Mesenteric fat pad (tissue), 1 donor: Measurements from ENCODE around the gene OR2AJ1. TPM values are rescaled to one million over a fixed set of nuclear protein-coding genes. Genes with fewer than 3 reads are reported as not detected.

ENCODE experiments used
- DNase-seq: peaks from one replicate; pipeline ENCODE4 v3.0.0-alpha.2; 2020; ENCODE audit warnings: low spot score
- long read RNA-seq: library from polyadenylated mRNA; unstranded; transcript quantifications from one replicate; pipeline ENCODE4 v2.0.0, GENCODE V29; 2020
- total RNA-seq: library from RNA; stranded (reverse); fragmentation: NEBNext Ultra II Directional; extraction: Animal tissue kit (Norgen Biotek cat#: 25700); gene quantifications from one replicate; pipeline ENCODE4 v1.2.1, GENCODE V29; 2021
- donor health status: DM: yes; HTN: yes; CAD: no.

The OR2AJ1 gene, protein sequence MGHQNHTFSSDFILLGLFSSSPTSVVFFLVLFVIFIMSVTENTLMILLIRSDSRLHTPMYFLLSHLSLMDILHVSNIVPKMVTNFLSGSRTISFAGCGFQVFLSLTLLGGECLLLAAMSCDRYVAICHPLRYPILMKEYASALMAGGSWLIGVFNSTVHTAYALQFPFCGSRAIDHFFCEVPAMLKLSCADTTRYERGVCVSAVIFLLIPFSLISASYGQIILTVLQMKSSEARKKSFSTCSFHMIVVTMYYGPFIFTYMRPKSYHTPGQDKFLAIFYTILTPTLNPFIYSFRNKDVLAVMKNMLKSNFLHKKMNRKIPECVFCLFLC
- not detected for total RNA-seq
- long read RNA-seq: 0 reads

DNA sequence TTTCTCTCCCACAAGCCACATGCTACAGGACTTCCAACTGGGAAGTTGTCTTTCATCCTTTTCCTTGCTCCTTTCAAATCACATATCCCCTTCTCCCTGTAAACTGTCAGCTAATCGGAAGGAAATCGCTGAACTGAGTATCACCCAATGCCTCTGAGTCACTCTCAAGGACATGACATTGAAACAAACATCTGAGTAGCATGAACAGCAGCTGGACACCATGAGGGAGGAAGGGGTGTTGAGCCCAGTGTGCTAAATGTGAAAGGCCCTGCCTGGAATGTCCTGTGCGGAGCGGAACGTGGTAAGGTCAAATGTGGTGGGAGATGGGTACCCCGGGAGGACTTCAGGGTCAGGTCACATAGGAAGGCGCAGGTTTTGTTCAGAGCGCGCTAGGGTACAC, at the start of gene OR2AJ1:
OR2AJ1 (plus strand) TSS at position 22 of the 400 bp plus-strand sequence. CDS start 8,880 bp downstream, outside the sequence.
- DNase-seq: no peak

DNA sequence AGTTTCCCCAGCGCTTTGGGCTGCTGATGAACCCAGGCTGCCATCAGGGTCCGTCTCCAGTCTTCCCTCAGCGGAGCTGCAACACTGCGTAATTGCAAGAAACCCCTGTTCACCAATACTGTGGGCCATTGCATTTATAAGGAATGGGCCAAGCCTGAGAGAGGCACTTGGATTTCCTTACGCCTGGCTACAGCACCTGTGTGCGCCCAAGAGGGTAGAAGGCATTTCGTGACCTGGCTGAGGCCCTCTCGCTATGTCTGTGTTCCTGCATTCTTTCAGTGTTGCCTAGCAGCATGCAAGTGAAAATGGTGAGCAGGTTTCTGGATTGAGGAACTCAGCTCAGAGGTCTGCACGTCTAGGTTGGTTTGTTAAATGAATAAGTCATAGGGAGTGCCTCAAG, 41.3 kb upstream of the OR2AJ1 start:
- no peak for DNase-seq

DNA sequence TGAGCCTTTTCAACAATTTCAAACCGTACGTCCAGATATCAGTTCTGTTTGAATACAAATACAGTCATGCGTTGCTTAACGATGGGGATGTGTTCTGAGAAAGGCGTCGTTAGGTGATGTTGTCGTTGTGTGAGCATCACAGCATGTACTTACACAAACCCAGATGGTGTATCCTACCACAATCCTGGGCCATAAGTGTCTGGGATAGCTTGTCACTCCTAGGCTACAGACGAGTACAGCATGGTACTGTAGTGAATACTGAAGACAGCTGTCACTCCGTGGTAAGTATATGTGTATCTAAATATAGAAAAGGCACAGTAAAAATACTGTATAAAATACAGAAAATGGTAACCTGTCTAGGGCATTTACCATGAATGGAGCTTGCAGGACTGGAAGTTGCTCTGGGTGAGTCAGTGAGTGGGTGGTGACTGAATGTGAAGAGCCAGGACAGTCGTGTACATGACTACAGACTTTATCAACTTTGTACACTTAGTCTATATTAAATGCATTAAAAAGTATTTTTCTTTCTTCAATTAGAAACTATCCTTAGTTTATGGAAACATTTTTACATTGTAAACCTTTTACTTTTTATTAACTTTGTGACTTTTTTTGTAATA, 39.8 kb upstream of the OR2AJ1 start:
- no peak for DNase-seq

DNA sequence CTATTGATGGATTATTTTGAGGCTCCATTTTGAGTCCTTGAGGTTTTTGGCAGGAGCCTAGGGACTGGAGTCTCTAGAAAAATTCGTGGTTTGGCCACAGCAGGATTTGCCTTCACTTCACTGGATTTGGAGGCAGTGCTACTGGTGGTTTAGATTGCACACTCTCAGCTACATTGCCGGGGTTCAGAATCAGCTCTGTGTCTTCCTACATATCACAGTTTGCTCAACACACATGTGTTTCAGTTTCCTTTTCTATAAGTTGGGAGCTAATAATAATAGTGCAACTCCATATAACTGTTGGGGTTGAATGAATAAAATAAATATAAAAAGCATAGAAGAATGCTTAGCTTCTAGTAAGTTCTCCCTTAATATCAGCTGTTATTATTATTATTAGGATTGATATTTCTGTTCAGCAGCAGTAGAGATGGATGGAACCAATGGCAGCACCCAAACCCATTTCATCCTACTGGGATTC, 29.5 kb upstream of the OR2AJ1 start, which contains the start of gene OR2W3:
OR2W3 (plus strand) TSS at position 425 of the 475 bp plus-strand sequence; CDS start at position 425, 0 bp downstream.
- DNase-seq: no peak

DNA sequence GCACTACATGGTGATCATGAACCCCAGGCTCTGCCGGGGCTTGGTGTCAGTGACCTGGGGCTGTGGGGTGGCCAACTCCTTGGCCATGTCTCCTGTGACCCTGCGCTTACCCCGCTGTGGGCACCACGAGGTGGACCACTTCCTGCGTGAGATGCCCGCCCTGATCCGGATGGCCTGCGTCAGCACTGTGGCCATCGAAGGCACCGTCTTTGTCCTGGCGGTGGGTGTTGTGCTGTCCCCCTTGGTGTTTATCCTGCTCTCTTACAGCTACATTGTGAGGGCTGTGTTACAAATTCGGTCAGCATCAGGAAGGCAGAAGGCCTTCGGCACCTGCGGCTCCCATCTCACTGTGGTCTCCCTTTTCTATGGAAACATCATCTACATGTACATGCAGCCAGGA, 28.7 kb upstream of the OR2AJ1 start:
- DNase-seq: no peak

DNA sequence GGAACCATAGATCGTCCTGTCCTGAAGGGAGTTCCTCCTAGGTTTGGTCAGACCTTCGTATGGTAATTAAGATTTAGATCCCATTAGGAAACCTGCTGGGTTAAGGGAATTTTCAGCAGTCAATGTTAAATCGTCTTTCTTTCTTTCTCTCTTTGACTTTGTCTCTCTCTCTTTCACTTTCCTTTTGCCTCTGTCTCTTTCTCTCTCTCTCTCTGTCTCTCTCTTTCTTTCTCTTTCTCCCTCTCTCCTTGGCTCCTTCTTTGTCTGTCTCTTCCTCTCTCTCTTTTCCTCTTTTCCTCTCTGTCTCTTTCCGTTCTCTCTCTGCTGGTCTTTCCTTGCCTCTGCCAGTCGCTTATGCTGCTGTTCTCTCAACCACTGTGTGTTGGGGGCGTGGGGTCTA, 20.6 kb upstream of the OR2AJ1 start:
- DNase-seq: no peak

DNA sequence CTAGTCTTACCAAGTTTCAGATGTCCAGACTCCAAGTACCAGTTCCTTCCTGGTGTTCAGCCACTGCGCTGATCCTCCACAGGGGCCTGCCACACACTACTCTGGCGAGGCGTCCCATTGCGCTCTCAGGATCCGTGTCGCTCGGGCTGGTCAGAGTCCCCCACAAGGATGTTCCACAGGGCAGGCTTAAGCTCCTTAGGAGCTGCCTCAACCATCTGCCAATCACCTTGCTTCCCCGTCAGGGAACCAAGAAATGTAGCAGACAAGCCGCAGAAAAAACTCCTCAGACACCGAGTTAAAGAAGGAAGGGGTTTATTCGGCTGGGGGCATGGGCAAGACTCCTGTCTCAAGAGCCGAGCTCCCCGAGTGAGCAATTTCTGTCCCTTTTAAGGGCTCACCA, 19.5 kb upstream of the OR2AJ1 start:
- DNase-seq: no peak

DNA sequence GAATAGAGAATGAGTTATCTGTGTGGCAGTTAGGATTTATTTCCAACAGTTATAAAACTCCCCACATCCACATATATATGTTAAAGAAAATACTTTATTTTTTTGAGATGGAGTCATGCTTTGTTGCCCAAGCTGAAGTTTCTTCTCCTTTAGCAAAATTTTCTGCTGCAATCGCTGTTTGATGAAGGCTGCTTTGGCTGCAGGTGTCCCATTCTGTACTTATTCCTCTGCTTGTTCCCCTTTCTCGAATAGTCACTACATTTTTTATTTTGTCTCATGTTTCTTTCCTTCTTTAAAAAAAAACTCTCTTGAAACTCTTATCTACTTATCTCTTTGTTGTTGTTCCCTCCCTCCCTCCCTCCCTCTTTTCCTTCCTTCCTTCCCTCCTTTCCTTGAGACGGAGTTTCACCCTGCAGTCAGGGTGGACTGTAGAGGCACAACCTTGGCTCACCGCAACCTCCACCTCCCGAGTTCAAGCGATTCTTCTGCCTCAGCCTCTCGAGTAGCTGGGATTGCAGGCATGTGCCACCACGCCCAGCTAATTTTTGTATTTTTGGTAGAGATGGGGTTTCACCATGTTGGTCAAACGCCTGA, 18.7 kb upstream of the OR2AJ1 start:
- no peak for DNase-seq

DNA sequence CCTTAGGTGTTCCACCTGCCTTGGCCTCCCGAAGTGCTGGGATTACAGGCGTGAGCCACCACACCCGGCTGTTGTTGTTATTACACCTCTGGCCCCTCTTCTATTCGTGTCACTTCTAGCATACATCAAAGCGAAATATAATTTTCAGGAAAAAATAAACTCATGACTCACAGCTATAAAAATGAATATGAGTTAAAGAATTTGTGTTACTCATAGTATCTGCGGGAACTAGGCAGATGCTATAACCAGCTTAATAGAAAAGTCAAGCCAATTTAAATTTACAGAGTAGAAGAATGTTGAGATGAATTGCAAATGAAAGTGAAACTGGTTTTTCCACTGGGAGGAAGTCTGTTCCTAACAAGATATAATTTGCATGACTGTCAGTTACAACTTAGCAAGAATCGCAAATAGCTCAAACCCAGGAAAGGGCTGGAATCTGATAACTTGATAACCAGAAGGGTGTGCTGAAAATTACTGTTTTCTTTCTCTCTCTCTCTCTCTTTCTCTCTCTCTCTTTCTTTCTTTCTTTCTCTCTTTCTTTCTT, 18.1 kb upstream of the OR2AJ1 start:
- no peak for DNase-seq

DNA sequence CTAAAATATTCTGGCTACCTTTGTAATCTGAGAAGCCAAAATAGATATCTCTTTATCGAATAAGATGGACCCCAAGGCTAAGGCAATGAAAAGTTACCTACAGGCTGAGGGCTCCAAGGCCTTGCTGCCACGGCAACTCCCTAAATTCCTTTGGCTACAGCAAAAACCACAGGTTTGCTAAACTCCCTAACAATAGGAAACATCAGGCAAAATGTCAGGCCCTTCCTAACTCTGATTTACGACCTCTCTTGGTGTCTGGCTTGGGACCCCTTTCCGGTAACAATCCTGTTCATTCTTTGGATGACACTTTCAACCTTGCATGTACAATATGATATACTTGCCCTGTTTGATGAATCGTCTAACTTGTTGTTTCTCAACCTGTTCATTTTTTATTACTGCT, 15.9 kb upstream of the OR2AJ1 start:
- DNase-seq: no peak

DNA sequence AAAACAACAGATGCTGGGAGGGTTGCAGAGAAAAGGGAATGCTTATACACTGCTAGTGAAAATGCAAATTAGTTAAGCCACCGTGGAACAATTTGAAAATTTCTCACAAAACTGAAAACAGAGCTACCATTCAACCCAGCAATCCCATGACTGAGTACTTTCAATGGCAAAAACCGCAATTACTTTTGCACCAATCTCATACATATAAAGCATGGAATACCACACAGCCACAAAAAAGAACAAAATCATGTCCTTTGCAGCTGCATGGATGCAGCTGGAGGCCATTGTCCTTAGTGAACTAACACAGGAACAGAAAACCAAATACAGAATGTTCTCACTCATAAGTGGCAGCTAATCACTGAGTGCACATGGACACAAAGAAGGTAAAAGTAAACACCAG, 10.9 kb upstream of the OR2AJ1 start:
- no peak for DNase-seq

DNA sequence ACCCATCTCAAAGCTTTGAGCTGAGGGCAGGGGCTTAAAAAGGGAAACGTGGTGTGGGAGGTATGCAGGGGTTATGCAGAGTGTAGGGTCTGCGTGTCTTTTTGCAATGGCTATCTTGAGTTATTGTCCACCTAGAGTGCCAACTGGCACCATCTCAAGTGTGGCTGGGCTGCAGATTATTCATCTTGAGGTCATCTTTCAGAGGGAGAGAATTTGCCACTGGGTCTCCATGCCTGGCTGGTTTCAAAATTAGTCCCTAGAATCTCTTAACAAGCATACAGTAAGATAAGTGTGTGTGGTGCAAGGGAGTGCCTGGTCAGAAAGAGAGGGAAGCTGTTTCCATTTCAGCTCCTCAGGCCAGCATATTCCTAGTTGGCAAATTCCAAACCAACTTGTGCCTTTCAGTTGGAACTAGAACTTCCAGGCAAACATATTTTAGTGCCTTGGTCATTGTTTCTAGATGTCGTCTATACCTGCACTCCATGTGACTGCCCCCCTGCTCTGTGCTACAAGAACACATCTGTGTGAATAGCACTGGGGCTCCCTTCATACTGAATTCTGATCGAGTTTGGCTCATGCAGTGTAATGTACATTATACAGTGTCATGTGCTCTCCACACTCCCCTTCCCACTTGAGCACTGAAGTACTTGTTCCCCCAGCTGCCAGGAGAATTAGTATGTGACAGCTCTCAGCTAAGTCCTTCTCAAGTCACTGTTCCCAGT, 9.6 kb upstream of the OR2AJ1 start:
- DNase-seq: no peak

DNA sequence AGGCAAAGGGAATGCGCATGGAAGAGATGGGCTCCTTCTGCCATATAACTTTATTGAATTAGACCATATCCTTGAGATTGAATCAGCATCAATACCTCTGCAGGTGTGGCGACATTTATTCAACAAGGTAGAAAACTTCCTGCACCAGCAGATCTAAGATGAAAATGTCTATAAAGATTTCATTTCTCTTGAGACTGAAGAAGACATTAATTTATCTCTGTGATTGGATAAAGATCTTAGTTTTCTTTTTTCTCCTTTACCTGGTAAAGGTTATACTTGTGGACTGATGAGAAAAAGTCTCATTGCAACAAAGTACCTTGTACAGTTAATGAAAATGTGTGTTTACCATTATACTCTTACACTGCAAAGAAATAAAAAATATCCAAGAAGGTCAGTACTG, 4.7 kb upstream of the OR2AJ1 start, which contains the start of gene OR2T8:
OR2T8 (plus strand) TSS at position 301 of the 400 bp plus-strand sequence. CDS start 766 bp downstream, outside the sequence.
- DNase-seq: no peak

DNA sequence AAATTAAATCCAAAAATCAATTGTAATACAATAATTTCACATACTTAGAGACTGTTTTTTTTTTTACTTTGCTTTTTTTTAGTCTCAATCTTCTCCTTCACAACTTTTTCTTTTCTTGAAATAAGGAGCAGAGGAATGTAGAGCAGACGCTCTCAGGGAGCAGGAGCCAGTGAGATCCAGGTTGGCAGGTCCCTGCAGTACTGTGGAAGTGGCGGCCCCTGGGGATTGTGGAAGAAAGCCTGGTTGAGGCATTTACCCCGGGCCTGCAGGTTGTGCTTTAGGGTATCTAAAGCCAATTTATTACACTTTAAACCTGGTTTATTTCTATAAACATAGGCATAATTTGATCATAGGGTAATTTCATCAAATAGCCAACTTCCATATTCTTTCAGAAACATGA, 748 bp upstream of the OR2AJ1 start:
- DNase-seq: no peak

DNA sequence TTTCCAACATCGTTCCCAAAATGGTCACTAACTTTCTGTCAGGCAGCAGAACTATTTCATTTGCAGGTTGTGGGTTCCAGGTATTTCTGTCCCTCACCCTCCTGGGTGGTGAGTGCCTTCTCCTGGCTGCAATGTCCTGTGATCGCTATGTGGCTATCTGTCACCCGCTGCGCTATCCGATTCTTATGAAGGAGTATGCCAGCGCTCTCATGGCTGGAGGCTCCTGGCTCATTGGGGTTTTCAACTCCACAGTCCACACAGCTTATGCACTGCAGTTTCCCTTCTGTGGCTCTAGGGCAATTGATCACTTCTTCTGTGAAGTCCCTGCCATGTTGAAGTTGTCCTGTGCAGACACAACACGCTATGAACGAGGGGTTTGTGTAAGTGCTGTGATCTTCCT, 9.3 kb downstream of the OR2AJ1 start:
- DNase-seq: no peak

DNA sequence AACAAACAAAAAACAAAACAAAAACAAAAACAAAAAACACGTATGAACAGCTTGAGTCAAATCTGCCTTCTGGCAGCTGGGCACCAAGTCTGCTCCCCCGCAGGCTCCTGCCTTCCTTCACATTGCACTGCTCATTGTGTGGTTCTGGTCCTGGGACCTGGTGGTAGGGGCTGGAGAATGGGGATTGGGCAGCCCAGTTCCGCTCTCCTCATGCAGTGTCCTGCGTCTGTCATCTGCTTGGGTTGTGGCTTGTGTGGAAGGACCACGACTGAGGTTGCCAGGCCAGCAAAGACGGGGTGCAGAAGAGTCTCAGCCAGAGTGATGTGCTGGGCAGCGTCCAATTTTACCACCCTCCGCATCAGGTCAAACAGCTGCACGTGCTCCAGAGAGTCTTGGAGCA, 11.1 kb downstream of the OR2AJ1 start:
- no peak for DNase-seq

DNA sequence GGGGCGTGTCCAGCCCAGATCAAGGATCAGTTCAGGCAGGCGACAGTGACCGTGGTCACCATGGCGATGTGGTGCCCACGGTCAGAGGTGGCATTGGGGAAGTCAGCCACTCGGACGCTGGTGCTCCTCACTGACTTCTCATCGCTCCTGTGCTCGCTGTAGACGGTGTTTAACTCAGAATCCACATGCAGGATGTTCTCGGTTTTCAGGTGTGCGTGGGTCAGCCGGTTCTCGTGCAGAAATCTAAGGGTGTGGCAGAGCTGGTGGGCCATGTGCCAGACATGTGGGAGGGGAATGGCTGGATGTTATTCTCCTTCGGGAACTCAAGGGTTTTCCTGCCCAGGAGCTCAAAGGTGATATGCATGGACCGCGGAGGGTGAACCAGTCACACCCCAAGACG, 11.7 kb downstream of the OR2AJ1 start:
- DNase-seq: no peak

DNA sequence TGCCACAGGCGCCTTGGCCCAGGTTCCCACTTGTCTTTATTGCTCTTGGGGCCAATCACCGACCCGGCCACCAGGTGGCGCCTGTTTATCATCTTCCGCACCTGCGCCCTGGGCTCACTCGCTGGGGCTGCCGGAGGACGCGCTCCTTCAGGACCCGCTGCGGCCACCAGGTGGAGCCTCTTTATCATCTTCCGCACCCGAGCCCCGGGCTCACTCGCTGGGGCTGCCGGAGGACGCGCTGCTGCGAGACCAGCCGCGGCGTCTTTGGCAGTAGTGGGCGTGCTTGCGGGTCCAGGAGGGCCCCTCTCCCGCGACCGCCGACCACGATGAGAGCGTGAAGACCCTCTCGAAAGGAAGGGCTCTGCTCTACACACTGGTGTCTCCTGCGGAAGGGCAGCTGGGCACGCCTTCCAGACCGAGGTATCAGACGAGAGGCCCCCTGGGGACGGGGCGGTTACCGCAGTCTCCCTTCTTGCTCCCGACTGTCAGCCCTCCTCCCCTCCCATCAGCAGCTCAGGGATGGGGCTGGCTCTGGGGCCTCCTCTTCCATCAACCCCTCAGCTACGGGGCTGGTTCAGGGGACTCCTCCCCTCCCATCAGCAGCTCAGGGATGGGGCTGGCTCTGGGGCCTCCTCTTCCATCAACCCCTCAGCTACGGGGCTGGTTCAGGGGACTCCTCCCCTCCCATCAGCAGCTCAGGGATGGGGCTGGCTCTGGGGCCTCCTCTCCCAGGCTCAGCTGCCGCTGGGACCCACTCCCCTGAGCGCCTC, 12.5 kb downstream of the OR2AJ1 start:
- peak; percentile 90 for DNase-seq

DNA sequence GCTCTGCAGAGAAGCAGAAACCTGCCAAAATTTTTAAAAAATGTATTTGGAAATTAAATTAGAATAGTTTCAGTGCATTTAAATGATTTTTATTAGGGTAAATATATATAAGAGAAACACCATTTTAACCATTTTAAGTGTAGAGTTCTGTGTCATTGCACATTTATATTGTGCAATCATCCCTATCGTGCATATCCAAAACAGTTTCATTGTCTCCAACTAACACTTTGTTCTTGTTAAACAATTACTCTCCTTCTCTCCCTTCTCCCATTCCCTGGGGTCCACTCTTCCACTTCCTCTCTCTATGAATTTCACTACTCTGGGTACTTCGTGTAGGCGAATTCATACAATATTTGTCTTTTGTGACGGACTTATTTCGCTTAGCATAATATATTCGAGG, 17.9 kb downstream of the OR2AJ1 start:
- DNase-seq: no peak

DNA sequence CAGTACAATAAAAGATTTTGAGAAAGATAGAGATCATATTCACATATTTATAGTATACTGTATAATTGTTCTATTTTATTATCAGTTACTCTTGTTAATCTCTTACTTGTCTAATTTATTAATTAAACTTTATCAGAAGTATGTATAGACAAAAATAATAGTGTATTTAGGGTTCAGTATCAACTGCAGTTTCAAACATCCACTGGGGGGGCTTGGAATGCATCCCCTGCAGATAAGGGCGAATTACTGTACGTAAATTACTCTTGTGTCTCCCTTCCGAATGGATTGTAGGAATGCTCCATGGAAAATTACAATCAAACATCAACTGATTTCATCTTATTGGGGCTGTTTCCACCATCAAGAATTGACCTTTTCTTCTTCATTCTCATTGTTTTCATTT, 23.9 kb downstream of the OR2AJ1 start, which contains the start of gene OR2L8:
OR2L8 (plus strand) TSS at position 301 of the 400 bp plus-strand sequence; CDS start at position 301, 0 bp downstream.
- DNase-seq: no peak
